Measurements from ENCODE around the gene TSPO.

Gene TSPO

DNA sequence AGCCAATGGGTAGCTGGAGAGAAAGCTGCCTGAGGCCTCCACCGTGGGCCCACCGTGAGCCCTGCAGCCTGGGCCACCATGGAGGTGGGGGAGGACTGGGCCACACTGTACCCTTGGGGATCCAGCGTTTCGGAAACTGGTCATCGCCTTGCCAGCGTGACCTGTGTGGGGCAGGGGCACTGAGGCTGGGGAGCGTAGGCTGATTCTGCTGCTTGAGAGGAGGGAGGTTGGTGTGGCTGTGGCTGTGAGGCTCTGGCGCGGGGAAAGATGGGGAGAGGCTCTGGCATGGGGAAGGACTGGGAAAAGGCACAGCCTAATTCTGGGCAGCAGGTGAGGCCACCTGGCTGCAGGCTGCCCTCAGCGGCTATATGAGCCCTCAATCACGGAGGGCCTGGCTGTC lies 48.2 kb downstream of the TSPO start:
- no peak for DNase-seq (ENCODE audit: low read depth in 2 of 3, low spot score in 1 of 3)

DNA sequence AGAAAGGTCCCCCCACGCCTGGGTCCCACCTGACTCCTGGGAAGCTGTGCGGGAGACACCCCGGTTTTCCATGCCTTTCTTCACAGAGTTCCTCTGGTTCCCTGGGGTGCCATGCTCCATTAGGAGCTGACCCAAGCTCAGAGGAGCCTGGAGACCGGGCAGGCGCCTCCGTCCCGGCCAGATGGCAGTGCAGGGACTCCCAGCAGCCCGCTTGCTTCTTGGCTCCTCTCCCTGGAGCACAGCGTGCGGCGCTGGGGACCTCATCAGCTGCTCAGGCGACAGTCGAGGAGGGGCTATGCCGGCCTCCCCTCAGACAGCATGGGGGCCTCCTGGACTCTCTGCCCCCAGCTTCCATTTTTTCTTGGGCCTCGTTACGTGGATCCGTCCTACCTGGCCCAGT lies 48.7 kb downstream of the TSPO start:
- no peak for DNase-seq (ENCODE audit: low read depth in 2 of 3, low spot score in 1 of 3)

DNA sequence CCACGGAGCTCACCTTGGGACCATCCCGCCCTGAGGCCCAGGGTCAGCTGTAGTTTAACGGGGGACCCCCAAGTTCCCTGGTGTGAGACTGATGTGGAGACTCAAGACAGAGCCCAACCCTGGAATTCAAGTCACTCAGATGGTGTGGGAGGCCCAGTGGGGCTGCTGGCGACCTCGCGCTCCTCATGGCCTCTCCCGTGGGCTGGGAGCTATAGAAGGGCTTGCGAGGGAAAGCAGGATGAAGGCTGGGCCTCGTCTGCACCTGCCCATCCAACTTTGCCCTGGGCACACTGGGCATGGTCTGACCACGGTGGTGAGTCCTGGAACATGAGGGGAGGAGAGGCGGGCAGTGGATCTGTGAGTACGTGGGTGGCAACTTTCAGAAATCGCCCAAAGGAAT lies 49.2 kb downstream of the TSPO start:
- DNase-seq (ENCODE audit: low read depth in 2 of 3, low spot score in 1 of 3): no peak

DNA sequence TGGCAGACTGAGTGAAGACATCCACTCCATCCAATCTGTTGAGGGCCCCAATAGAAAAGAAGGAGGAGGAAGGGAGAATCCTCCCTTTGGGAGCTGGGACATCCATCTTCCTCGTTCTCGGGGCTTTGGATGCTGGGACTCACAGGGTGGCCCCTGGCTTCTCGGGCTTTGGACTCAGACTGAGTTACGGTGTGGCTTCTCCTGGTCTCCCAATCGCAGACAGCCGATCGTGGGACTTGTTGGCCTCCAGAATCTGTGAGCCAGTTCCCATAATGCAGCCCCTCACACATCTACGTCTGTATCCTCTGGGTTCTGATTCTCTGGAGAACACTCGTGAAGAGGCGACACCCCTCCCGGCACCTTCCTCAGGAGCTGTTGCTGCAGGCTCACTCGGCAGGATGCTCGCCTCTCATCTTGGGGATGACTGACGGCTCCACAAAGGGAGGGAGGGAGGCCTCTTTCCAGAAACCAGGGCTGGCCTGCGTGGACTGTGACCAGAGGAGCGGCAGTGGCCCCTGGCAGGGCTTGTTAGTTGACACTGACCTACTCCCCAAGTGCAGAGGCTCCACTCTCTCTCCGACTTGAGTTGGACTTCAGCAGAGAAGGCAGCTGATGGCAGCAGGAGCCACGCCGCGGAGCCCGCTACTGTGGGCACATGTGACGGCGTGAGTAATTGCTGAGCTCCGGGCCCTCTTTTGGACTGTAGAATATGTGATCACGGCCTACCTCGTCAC lies 50.3 kb downstream of the TSPO start:
- no peak for DNase-seq (ENCODE audit: low read depth in 2 of 3, low spot score in 1 of 3)

DNA sequence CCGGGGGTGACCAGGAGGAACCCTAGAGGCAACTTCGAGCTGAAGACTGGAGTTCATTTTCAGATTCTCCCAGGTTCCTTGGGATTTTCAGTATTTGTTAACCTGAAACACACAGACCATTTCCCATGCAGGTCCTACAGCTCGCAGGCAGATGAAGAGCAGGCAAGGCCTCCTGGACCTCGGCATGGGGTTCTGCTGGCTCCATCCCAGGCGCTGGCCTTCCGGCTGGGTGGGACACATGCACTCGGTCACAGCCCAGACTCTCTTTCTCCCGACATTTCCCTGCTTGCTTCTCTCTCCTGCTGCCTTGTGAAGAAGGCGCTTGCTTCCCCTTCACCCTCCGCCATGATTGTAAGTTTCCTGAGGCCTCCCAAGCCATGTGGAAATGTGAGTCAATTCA lies 51.0 kb downstream of the TSPO start:
- DNase-seq (ENCODE audit: low read depth in 2 of 3, low spot score in 1 of 3): no peak

DNA sequence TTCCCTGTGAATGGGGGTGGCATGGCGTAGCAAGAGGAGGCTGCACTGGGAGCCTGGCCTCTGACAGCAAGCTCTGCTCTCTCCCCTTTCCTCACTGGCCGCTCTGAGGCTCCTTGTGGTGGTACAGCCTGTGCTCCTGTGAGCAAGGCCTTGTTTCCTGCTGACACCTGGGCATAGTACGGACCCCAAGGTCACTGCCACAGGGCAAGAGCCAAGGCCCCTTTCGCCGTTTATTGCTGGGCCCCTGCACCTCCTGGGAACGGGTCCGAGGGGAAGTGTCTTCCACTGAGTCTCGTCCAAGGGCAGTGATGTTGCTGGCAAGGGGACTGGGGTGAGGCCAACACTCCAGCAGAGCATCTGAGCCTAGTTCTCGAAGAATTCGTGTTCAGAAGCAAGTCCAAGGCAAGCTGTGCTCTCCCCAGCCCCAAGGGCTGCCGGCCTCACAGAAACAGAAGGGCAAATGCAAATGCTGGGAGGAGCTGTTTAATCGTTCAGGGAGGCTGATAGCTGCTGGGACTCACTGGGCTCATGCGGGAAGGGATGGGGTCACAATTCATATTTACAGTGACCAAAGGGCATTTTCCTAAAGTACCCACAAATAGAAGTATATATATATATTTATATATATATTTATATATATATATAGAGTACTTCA lies 51.5 kb downstream of the TSPO start:
- DNase-seq (ENCODE audit: low read depth in 2 of 3, low spot score in 1 of 3): no peak

DNA sequence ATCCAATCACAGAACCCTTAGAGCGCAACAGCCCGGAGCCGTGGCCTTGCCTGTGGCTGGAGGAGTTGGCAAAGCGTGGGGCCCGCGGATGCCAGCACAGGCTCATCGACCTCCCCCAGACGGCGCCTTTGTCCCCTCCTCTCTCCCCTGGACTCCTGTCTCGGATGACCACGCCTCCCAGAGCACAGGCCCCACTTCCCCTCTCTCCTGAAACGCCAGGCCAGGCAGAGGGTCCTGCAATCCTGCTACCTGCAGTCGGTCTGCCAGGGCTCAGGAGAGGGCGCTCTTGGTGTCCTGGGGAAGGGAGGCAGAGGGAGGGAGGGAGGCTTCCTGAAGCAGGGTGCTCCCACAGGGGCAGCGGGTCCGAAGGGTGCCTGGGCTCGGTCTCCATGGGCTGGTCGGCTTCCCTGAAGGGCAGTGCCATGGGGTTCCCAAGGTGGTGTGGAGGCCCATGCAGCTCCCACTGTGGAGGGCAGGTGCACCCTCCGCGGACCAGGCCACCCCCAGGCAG lies 52.2 kb downstream of the TSPO start:
- DNase-seq (ENCODE audit: low read depth in 2 of 3, low spot score in 1 of 3): no peak

DNA sequence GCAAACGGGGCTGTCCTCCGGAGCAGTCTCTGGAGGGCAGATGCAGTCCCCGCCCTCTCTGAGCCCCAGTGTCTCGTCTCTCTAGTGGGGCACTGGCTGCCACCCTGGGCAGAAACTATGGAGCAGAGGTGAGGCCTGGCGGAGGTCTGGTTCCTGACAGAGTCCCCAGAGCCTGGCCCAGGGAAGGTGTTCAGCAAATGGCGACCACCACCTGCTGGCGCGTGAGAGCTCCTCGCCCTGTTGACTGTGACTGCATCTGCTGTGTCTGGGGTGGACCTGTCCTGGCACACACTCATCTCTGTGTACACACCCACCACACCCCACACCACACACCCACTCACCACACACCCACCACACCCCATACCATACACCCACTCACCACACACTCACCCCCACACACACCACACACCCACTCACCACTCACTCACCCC lies 53.9 kb downstream of the TSPO start:
- DNase-seq (ENCODE audit: low read depth in 2 of 3, low spot score in 1 of 3): no peak

DNA sequence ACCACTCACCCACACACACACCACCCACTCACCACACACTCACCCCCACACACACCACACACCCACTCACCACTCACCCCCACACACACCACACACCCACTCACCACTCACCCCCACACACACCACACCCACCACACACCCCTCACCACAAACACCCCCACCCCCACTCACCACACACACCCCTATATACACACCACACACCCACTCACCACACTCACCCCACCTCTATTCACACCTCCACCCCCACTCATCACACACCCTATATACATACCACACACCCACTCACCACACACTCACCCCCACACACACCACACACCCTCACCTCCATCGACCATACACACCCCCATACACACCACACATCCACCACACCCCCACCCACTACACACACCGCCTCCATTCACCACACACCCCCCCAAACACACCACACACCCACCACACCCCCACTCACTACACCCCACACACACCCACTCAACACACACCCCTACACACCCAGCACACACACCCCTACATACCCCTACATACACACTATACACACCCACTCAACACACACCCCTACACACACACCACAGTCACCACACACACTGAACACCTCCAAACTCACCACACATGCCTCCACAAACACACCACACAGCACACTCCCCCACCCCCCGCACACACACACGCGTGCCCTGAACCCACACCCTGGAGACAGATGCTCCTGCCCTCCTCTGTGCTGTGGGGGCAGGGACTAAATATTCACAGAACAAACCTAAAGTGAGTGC lies 54.6 kb downstream of the TSPO start:
- no peak for DNase-seq (ENCODE audit: low read depth in 2 of 3, low spot score in 1 of 3)

DNA sequence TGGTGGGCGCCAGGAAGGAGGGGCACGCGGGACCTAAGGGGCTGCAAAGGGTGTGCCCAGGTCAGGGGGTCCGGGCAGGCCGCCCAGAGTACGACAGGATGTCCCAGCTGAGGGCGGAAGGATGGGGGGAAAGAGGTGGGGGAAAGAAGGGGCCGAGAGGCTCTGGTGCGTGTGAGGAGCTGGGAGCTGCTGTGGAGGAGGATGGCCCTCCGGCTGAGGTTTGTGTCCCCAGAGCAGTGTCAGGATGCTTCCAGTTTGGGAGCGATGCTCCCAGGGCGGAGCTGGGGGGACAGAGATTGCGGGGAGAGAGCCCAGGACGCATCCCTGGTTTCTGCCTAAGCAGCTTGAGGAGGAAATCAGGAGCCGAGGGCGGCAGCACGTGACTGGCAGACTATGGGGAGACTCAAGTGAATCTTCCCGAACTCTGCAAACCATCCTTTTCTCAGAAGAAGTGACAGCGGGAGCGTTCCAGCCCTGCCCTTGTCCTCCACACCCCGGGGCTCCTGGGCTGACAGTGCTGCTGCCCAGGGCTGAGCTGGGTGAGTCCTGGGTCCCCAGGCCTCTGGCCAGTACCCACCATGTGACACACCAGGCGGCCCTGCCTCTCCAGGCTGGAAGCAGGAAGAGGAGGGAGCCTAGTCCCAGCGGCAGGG lies 55.3 kb downstream of the TSPO start:
- DNase-seq (ENCODE audit: low read depth in 2 of 3, low spot score in 1 of 3): no peak

DNA sequence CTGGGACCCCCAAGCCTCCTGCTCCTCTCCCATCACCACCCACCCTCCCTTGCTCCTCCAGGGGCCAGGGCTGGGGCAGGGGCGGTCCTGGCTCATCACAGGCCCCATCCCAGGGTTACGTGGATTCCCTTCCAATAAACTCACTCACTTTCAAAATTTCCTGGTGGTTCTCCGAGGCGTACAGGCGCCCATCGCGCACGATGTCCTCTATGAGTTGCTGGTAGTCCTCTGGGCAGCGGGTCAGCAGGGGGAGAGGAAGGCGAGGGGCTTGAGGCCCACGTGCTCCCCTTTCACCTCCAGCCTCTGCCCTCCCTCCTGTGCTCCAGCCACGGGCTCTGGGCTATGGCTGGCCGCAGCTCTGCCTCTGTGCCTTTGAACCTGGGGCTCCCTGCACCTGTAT lies 56.0 kb downstream of the TSPO start:
- DNase-seq (ENCODE audit: low read depth in 2 of 3, low spot score in 1 of 3): no peak

DNA sequence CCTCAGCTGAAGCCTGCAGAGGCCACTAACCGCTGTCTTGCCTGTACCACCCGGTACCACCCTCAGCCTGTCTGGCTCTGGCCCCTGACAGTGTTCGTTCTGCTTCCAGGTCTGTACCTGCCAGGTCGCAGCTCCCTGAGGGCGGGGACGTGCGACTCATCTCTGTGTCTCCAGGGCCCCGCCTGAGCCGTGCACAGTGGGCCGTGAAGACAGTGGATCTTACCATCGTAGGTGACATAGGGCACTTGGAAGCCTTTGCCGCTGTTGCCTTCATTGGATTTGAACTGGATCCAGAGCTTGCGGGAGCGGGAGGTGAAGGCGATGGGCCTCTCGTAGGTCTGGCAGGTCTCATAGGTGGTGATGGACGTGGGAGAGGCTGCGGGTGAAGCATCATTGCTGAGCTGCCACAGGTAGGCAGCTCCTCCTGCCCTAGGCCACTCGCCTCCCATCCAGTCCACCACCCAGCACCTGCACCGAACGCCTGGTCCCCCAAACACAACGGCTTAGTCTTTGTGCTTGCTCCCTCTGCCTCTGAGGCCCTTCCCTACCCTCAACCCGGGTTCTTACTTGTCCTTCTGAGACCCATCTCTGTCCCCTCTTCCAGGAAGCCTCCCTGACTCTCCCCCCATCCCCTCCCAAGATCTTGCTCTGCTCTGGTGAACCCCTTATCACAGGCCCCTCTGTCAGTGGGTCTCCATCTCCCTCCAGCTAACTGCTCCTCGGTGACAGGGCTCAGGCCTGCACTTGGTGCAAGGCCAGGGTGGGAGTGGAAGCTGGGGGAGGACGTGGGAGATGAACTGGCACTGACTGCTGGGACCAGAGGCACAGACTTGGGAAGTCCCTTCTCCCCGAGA lies 56.7 kb downstream of the TSPO start:
- no peak for DNase-seq (ENCODE audit: low read depth in 2 of 3, low spot score in 1 of 3)

DNA sequence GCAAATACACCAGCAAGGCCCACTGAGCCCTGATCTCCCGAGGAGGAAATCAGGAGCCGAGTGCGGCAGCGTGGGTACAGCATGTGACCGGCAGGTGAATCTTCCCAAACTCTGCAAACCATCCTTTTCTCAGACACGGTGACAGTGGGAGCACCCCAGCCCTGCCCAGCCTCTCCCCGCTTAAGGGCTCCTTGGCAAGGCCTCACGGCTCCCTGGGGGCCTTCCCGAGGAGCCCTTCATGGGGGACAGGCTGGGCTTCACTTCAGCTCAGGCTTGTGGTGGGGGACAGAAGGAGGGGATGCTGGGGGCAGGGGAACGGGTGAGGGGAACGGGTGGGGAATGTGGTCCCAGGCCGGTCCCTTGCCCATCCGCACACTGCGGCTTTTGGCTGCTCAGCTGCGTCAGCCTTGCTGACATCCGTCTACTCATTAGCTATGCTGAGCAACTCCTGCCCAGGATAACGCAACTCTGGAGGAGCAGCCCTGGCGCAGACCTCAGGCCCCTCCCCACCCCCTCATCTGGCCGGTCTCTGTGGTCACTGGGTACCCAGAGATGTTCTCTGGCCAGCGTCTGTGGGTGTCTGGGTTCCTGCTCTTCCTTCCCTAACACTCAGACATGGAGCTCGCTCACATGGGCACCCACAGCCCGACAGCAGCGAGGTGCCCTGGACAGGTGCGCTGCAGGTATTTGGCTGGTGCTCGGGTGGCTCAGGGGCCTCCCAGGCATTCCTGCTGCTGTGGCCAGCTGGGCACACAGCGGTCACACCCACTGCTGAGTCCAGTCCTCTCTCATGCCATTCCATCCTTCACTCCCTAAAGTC lies 57.6 kb downstream of the TSPO start:
- no peak for DNase-seq (ENCODE audit: low read depth in 2 of 3, low spot score in 1 of 3)

DNA sequence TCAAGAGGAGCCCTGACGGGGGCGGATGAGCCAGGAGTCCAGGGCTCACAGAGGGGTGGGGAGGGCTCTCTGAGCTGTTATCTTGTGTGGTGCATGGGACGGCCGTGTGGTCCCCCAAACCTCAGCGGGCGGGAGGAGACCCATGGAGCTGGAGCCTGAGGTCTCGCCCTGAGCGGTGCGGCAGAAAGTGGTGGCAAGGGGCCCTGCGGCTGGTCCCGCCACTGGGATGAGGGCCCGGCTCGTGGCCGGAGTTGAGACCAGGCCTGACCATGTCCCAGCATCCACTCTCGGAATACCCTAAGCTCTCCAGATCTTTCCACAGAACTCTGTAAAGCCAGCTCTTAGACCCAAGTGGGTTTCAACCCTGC lies 58.1 kb downstream of the TSPO start:
- DNase-seq (ENCODE audit: low read depth in 2 of 3, low spot score in 1 of 3): no peak

DNA sequence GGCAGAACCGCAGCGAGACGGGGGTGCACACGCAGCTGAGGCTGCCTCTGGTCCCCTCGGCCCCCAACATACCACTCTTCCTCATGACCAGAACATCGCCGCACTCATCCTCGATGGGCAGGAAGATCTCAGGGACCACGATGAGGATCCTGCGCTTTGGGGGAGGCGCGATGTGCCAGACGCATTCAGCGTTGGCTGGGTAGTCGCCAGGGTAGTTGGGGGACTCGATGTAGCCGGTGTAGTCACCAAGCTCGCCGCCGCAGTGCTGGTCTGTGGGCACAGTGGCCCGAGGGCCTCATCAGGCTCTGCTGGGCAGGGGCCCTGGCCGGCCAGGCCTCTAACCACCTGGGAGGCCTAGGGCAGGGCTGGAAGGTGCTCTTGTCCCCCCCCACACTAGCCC lies 58.6 kb downstream of the TSPO start:
- DNase-seq (ENCODE audit: low read depth in 2 of 3, low spot score in 1 of 3): no peak

DNA sequence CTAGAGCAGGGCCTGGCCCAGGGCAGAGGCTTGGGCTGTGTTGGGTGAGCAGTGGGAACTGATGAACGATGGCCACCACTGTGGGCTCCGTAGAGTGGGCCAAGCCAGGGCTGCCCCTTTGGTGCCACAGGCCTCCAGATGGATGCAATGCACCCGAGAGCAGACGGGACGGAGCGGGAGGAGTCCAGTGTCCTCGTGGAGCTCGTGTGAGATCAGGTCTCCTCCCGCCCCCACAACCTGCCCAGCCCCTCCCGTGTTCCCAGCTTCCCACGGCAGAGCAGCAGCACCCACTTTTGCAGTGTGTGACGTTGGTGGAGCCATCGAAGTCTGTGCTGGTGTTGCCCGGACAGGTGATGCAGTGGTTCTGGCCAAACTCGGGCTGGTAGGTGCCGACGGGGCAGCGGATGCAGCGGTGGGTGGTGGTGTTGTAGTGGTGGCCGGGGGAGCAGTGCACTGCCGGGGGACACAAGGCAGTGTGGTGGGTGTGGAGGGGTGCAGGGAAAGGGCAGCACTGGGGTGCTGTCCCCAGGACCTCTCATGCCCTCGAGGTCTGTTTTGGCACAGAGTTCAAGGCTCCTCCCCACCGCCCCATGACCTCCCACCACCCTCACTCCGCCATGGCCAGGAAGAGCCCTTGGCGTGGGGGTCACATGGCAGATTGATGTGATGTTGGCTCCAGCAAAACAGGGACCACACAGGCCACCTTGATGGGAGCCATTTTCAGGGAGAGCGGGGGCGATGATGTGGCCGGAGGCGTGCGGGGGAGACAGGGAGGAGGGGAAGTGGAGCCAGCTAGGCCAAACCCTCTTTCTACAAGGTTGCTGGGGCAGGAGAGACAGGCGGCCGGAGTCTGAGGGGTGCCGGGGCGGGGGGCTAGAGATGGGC lies 59.5 kb downstream of the TSPO start:
- DNase-seq (ENCODE audit: low read depth in 2 of 3, low spot score in 1 of 3): no peak

DNA sequence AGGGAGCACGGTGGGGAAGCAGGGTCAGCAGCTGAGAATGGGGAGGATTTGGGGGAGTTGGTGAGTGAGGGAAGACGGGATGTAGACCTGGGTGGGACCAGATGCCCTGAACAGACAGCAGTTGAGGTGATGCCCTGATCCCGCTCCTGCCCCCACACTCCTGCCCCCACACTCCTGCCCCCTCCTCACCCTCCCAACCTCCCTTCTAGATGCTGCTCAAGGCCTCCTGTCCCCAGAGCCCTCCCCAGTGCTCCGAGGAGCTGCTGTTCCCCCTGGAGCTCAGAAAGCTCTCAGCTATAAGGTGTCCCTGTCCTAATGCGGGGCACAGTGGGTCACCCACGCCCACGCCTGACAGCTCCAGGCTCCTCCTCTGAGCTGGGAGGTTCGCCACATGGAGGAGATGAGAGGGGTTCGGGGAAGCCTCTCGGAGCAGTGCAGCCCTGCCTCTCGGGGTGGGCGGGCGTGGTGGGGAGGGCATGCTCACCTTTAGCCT lies 60.6 kb downstream of the TSPO start:
- no peak for DNase-seq (ENCODE audit: low read depth in 2 of 3, low spot score in 1 of 3)

DNA sequence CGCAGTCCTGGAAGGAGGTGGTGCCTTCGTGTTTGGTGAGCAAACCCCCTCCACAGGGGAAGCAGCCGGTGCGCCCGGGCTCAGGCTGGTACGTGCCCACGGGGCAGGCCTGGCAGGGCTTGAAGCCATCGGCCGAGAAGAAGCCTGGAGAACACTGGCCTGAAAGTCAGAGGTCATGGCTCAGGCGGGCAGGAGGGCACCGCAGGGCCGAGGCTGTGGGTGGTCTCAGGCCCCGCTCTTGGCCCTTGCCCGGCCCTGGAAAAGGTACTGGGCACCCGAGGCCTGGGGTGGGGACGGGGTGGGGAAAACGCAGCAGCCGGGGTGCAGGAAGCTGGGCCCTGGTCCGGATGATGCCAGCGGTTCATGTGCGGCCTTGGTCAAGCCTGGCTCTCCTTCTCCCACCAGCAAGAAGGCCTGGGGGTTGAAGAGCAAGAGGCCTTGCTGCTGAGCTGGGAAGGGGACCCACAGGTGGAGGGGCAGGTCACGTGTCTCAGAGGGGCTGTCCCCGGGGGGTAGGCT lies 61.1 kb downstream of the TSPO start:
- no peak for DNase-seq (ENCODE audit: low read depth in 2 of 3, low spot score in 1 of 3)

Measured in stimulated activated CD4-positive, alpha-beta T cell treated with anti-CD3 and anti-CD28 coated beads, Interleukin-12 subunit alpha, Interleukin-12 subunit beta, amount 100 ng/mL, for 48 hours (primary cell).